Vagina (tissue), 2 donors: ENCODE results near the gene KLF1.

ENCODE experiments used
- CTCF ChIP-seq, 3 experiments: fragments of 450-650 bp in 2 of 3; fragments of 200-600 bp in 1 of 3; sonication (generic) in 1 of 3; IDR thresholded peaks; one replicate each; pipeline ENCODE4 v1.5.1; 2017 to 2019; ENCODE audit warnings: antibody characterized with exemption in 3 of 3, mild to moderate bottlenecking in 2 of 3, moderate library complexity in 2 of 3
- POLR2A ChIP-seq, 2 donors: fragments of 450-650 bp; IDR thresholded peaks; one replicate each; pipeline ENCODE4 v1.6.1; 2017; ENCODE audit warnings: antibody characterized with exemption in 2 of 2, mild to moderate bottlenecking in 2 of 2, moderate library complexity in 2 of 2
- POLR2AphosphoS5 ChIP-seq, 2 donors: sonication (generic); formaldehyde crosslinking; IDR thresholded peaks; one replicate each; pipeline ENCODE4 v1.9.0; 2017; ENCODE audit warnings: antibody characterized with exemption in 2 of 2, mild to moderate bottlenecking in 2 of 2, low read depth in 1 of 2; ENCODE audit not compliant: insufficient read depth in 1 of 2

- TF ChIP-seq POLR2A (IDR thresholded peaks at IDR 0.05) (no peak), CTCF (IDR thresholded peaks at IDR 0.05) (no peak), POLR2AphosphoS5 (IDR thresholded peaks at IDR 0.05; ENCODE audit: insufficient read depth in 1 of 2, low read depth in 1 of 2) (no peak)
Observed at GRCh38 chr19:12896460-12896859, 9.5 kb upstream of the KLF1 start.
